22Rv1 (cell line): ENCODE measurements around the gene CRYBA1.

Experiments
- ZFX ChIP-seq: fragments of 450-650 bp; IDR thresholded peaks from 2 replicates; pipeline ENCODE4 v1.6.1; 2017; ENCODE audit warnings: antibody characterized with exemption, borderline replicate concordance
- TF ChIP-seq, protein P1 (sequence below): fragments of 450-650 bp; IDR thresholded peaks from 2 replicates; pipeline ENCODE4 v1.5.1; 2017; ENCODE audit warnings: mild to moderate bottlenecking

DNA sequence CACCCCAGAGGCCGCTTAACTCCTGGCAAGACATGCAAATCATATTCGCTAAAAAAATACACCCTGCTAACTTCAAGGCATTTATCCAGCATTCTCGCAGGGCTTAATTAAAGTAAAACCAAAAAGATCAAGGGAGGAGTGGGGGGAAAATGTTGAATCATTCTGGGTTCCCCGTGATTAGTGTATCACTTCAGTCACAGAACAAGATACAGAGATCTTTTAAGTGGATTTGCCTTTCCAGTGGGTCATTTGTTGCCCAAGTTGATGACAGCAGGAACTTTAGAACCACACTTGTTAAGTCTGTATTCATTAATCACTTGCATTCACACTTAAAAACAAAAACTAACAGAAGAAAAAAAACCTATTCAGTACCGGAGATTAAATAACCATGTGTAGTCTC is 17.3 kb downstream of the CRYBA1 start:
- TF ChIP-seq, protein P1, sequence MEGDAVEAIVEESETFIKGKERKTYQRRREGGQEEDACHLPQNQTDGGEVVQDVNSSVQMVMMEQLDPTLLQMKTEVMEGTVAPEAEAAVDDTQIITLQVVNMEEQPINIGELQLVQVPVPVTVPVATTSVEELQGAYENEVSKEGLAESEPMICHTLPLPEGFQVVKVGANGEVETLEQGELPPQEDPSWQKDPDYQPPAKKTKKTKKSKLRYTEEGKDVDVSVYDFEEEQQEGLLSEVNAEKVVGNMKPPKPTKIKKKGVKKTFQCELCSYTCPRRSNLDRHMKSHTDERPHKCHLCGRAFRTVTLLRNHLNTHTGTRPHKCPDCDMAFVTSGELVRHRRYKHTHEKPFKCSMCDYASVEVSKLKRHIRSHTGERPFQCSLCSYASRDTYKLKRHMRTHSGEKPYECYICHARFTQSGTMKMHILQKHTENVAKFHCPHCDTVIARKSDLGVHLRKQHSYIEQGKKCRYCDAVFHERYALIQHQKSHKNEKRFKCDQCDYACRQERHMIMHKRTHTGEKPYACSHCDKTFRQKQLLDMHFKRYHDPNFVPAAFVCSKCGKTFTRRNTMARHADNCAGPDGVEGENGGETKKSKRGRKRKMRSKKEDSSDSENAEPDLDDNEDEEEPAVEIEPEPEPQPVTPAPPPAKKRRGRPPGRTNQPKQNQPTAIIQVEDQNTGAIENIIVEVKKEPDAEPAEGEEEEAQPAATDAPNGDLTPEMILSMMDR = no peak
- TF ChIP-seq ZFX = no peak
